Posterior vena cava (tissue), 2 donors: Measurements from ENCODE around the gene CCDC136. TPM values are rescaled to one million over a fixed set of nuclear protein-coding genes. Genes with fewer than 3 reads are reported as not detected.
A peak's percentile ranks its signal among the peaks of the same experiment; 100 is the strongest.

ENCODE experiments used
- DNase-seq: peaks from one replicate; pipeline ENCODE4 v3.0.0-alpha.2; 2020; ENCODE audit warnings: low spot score
- intact Hi-C, 2 donors: fragments of 100-400 bp; cut with DNase I; formaldehyde crosslinking; loops; one replicate each; pipeline versions ENCODE4 v1.14.1 to v1.14.2; 2022 to 2023
- total RNA-seq, 2 donors: library from RNA; stranded (reverse); fragmentation: NEBNext Ultra II Directional; extraction: Animal tissue kit (Norgen Biotek cat#: 25700); gene quantifications; one replicate each; pipeline ENCODE4 v1.2.1, GENCODE V29; 2021
- donor health status: DM: yes; HTN: yes; CAD: no.
- donor health status: DM: yes; HTN: yes; CAD: no.

Gene CCDC136
- total RNA-seq, 2 donors from 2014 or later: 13.3 to 23.1 TPM

GRCh38 chr7:128838981-128839731, 47.4 kb downstream of the CCDC136 start:
- intact Hi-C loops: no loop called here
- no peak for DNase-seq

GRCh38 chr7:128839751-128840177, 48.0 kb downstream of the CCDC136 start:
- intact Hi-C loops: no loop called here
- no peak for DNase-seq

GRCh38 chr7:128840326-128841170, 48.8 kb downstream of the CCDC136 start:
- intact Hi-C loops: no loop called here
- DNase-seq: no peak

- intact Hi-C loops: no loop called here
- DNase-seq: no peak
Observed at GRCh38 chr7:128841171-128841690, 49.5 kb downstream of the CCDC136 start.

- intact Hi-C loops: no loop called here
- DNase-seq: no peak
Observed at GRCh38 chr7:128841921-128842673, 50.3 kb downstream of the CCDC136 start.

- intact Hi-C loops: no loop called here
Observed at GRCh38 chr7:128842674-128843641, 51.2 kb downstream of the CCDC136 start.

GRCh38 chr7:128843938-128844621, 52.3 kb downstream of the CCDC136 start:
- intact Hi-C loops: no loop called here
- no peak for DNase-seq

More at GRCh38 chr7:128842674-128843641, 51.2 kb downstream of the CCDC136 start:
- DNase-seq: peak; percentile 76

GRCh38 chr7:128844777-128845311, 53.1 kb downstream of the CCDC136 start:
- DNase-seq: no peak
- intact Hi-C loops: no loop called here

GRCh38 chr7:128845475-128845874, 53.7 kb downstream of the CCDC136 start:
- intact Hi-C loops: no loop called here
- DNase-seq: no peak

- DNase-seq: no peak
- intact Hi-C loops: no loop called here
Observed at GRCh38 chr7:128845987-128846386, 54.2 kb downstream of the CCDC136 start.

GRCh38 chr7:128846781-128847444, 55.1 kb downstream of the CCDC136 start:
- intact Hi-C loops: no loop called here
- no peak for DNase-seq

GRCh38 chr7:128847721-128848211, 56.0 kb downstream of the CCDC136 start:
- intact Hi-C loops: no loop called here
- no peak for DNase-seq

- no peak for DNase-seq
- intact Hi-C loops: no loop called here
Observed at GRCh38 chr7:128848289-128849155, 56.8 kb downstream of the CCDC136 start.

- intact Hi-C loops: no loop called here
- DNase-seq: no peak
Observed at GRCh38 chr7:128849156-128849515, 57.4 kb downstream of the CCDC136 start.

GRCh38 chr7:128849804-128850490, 58.2 kb downstream of the CCDC136 start:
- no peak for DNase-seq
- intact Hi-C loops: no loop called here
